Fibroblast of skin of left quadriceps (primary cell): ENCODE results near the gene CCDC57.
A peak's percentile ranks its signal among the peaks of the same experiment; 100 is the strongest.

Experiments used
- DNase-seq, 2 experiments: peaks; one replicate each; pipeline ENCODE4 v3.0.0-alpha.2; 2013; ENCODE audit warnings: low read depth in 2 of 2

The CCDC57 gene

DNA sequence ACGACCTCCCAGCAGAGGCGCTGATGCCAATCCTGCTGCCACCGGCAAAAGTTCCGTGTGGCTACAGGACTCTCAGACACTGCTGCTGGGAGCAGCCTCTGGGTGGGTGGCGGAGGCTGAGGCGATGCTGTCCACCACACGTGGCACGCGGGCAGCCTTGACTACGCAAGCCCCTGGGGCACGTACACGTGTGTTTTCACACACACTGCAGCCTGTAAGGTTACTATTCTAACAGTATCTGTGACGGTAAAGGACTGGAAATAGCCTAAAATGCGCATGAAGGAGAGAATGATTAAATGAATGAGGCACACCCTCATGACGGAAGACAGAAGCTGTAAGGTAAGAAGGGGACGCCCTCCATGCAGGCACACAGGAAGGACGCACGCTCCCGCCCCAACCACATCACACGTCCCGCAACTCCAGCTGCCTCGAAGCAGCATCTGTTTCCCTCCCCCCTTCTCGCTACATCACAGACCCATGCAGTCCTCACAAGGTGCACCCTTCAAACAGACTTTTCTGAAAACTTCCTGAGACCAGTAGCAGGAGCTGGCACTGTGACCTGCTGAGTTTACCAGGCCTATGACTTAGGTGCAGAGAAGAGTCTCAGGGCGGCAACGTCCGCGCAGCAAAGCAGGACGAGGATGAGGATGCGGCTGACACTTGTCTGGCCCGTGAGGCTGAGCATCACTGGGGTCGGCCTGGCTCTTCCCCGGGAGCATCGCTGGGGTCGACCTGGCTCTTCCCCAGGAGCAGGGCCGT, 85.9 kb downstream of the CCDC57 start:
- DNase-seq = no peak

- no peak for DNase-seq
These were observed 88.5 kb downstream of the CCDC57 start for GRCh38 chr17:82124101-82124500.

GRCh38 chr17:82121660-82122629, 90.7 kb downstream of the CCDC57 start:
- no peak for DNase-seq

- DNase-seq = no peak
These were observed 91.4 kb downstream of the CCDC57 start for GRCh38 chr17:82121246-82121645.

DNA sequence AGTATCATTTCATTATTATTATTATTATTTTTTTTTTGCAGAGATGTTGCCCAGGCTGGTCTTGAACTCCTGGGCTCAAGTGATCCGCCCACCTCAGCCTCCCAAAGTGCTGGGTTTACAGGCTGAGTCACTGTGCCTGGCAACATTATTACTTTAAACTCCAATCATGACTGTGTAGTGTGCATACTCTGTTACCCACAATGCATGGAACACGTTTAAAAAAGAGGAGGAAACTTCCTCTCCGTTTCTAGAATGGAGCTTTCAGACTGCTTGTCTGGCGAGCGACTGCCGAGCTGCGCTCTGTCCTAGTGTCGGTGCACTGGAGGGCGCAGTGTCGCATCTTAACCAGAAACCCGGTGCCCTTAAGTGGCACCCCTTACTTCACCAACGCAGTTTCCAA, 92.5 kb downstream of the CCDC57 start:
- DNase-seq = peak; percentile 20 to 25

DNA sequence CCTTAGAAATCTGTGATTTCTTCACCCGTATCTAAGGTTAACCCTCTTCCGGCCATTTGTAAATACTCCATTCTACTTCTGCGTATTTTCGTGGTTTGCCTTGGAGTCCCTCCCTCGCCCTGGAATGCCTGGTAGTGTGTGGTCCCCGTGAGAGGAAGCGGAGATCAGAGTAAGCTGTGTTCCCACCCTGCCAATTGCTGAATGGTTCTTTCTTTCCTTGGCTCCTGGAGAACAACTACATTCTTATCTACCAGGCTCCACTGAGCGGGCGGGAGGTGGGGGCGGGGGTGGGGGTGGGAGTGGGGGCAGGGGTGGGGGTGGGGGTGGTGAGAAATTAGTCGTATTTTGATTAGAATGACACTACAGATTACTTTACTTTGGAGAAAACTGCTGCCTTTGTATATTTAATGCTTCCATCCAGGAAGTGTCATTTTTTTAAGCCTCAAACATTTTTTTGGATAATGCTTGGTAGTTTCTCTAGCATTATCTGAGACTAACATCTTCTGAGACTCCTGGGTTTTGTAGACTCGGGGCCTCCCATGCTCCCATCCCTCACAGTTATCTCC, 93.7 kb downstream of the CCDC57 start:
- DNase-seq = no peak

- no peak for DNase-seq
These were observed 94.4 kb downstream of the CCDC57 start for GRCh38 chr17:82118168-82118814.

DNA sequence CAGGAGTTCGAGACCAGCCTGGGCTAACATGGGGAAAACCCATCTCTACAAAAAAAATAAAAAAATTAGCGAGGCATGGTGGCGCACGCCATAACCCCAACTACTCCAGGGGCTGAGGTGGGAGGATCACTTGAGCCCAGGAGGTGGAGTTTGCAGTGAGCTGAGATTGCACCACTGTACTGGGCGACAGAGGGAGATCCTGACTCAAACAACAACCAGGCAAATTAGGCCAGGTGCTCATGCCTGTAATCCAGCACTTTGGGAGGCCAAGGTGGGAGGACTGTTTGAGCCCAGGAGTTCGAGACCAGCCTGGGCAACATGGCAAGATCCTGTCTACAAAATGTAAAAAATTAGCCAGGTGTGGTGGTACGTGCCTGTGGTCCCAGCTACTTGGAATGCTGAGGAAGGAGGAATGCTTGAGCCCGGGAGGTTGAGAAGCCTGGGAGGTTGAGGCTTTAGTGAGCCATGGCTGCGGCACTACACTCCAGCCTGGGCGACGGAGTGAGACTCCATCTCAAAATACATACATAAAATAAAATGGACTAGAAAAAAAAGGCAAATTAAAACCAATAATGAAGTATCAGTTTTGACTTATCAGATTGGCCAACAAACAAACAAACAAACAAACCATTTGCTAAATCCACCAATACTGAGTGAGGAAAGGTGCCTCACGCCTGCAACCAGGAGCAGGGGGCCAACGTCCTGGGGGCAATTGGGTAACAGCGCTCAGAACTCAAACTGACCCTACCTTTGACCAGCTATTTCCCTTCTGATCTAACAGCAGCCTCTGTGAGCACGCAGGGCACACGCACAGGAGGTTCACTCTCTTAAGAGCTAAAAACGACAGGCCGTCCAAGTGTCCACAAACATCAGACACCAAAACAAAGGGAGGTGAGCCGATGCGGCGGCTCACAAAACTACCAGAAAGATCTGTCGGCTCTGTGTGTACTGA, 95.2 kb downstream of the CCDC57 start:
- DNase-seq = no peak

DNA sequence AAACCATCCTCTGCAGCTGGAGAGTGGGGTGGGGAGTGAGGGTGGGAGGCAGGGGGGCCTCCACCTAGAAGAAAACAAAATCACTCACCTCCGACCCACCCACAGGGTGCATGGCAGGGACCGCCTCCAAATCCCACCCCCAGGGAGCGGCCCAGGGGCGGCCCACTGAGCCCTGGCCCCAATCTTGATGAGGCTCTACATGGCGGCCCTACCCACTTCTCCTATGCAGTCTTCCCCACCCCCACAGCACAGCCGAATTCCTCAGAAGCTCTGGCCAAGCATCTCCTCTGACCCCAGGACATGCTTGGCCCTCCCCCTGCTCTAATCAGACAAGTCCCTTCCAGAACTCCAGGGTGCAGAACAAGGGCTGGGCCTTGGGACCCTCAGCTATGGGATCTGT, 96.4 kb downstream of the CCDC57 start:
- no peak for DNase-seq

- no peak for DNase-seq
These were observed 97.8 kb downstream of the CCDC57 start for GRCh38 chr17:82114872-82115271.

- DNase-seq = no peak
These were observed 98.2 kb downstream of the CCDC57 start for GRCh38 chr17:82114447-82114846.

DNA sequence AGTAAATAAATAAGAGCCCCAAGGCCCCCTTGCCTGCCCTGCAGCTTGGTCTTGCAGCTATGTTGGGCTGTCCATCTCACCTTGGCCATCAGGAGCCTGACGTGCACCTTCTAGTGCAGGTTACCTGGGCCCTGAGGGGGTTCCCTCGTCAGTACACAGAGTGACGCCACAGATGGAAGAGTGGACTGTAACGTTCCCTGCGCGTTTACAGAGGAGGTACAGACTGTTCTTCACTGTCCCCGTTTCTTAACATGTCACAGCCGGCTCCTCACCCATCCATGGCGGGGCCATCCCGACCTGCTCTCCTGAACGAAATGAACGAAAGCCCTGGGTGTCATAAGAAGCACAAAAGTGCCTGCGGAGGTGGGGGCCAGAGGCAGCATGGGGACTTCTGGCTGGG, 98.7 kb downstream of the CCDC57 start:
- no peak for DNase-seq

GRCh38 chr17:82113422-82113821, 99.2 kb downstream of the CCDC57 start:
- DNase-seq = no peak

DNA sequence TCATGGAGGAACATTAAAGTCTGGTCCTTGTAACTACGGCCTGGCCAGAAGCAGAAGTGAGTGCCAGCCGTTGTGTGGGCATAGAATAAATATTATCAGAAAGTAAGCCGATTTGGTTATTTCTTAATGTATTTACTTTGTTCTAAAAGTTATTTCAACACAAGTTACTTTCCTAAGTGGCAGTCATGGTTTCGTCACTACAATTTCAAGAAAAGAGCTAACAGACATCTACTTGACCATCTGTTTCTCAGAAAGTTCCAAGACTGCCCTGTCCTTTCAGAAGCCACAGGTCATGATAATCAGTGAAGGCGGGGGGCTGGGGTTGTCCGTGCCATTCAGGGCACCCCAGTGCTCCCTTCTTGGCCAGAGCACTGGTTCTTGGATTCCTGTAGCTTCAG, 99.7 kb downstream of the CCDC57 start:
- no peak for DNase-seq

DNA sequence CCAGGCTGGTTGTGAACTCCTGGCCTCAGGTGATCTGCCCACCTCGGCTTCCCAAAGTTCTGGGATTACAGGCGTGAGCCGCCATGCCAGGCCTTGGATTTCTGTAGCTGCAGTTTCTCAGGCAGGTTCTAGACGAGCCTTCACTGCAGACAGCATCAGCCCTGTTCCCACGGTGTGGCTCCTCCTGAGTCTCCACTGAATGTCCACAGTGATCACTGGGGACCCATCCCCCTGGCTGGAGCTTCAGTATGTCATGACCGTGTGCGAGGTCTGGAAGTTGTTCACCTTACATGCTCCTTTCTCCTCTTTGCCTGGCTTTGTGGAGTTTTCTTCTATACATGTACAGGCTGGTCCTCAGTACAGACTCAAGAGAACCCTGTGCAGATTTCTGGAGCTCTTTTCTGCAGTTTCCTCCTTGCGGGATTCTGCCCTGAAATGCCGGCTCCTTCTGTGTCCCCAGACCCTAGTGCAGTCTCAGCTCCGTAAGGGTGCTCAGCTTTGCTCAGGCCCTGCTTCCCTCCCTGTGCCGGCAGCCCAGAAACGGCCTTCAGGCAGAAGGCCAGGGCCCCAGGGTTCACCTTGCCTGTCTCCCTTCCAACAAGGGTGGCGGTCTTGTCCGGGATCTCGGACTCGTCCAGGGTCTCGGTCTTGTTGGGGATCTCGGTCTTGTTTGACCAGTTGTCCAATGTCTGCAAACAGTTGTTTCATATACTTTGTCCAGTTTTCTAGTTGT, 100.3 kb downstream of the CCDC57 start:
- DNase-seq = no peak

DNA sequence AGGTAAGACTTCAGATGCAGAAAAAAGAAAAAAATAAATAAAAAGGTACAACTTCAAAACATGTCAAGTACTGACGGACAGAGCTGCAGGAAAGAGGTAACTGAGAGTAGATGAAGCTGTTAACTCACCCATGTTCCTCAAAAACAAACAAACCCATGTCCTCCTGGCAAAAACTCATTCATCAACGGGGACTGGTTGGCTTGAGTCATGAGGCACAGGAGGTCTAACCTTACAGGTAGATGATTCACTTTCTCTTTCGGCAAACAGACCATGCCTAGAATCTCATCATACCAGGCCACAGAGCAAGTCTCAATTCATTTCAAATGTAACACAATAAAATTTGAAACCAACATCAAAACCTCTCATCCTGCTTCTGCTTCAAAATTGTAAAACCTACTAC, 102.3 kb downstream of the CCDC57 start:
- no peak for DNase-seq

DNA sequence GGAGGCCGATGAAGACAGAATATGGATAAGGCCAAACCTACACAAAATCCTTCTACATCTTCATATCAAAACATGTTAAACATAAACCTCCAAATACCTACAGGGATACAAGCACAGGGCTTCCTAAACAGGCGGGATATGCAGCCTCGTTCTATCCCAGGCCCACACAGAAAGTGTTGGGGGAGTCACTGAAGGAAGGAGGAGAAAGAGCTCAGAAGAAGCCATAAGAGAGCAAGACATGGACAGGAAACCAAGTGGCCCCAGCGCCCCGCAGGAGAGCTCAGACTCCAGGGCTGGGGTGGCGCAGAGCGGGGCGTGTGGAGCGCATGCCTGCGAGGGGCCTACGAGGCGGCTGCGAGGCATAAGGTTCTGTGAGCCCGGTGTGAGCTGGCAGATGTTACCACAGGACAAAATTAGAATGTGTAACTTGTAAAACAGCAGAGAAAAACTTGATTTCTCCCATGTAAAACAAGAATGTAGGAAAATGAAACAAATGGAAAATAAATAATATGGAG, 103.6 kb downstream of the CCDC57 start:
- no peak for DNase-seq

DNA sequence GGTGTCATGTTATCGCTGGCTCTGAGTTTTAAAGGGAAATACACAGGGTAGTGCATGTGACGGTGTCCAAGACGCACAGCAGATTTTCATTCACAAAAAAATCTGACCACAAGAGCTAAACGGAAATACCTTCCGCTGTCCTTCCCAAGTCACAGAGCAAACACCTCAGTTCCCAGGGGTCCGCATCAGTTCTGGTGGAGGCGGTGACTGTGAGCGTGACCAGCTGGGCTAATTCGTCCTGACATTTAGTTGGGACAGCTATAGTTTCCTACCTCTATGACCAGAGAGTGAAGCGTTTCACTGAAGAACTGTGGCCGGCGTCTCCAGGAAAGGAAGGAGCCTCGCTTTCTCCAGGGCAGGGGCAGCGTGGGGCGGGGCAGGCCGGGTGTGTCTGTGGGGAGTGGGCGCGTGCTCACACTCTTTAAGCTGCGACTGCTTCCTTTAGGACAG, 104.1 kb downstream of the CCDC57 start:
- DNase-seq = no peak

DNA sequence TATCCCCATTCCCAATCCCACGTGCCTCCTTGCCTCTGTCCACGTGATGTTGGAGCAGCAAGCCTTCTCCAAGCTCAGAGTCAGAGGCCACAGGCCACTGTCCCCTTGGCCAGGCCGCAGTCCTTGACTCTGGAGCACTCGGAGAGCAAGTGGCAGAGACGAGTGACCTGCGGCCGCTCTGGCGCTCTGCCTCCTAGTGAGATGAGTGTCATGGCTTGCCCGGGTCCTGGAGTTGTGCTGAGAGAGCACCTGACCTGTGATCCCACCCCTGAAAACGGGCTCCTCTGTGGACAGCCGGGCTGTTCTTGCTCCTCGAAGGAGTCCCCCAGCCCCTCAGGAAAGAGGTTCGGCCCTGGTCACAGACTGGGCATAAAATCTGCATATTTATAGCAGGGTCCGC, 104.6 kb downstream of the CCDC57 start:
- DNase-seq = no peak

DNA sequence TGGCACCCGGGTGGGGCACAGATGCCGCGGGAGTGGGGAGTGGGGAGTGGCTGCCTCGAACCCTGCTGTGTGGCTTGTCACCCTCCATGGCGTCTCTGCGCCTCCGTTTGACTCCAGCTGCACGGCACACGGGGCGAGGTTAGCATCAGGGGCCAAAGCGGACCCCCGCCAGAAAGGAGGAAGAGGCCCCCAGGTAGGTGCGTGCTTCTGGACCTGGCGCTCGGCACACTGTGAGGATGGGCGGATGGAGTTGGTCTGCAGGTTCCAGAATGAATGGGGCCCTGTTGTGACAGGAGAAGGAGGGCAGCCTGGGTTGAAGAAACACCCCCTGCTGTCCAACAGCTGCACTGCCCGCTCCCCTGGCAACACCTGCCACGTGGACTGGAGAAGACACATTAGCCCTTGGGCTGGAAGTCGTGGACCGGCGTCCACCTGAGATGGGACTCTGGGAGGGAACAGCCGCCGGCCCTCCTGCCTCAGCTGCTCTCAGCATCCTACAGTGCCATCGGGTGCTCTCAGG, 105.2 kb downstream of the CCDC57 start:
- no peak for DNase-seq
